ENCODE measurements around the gene SCUBE1.

Gene SCUBE1

DNA sequence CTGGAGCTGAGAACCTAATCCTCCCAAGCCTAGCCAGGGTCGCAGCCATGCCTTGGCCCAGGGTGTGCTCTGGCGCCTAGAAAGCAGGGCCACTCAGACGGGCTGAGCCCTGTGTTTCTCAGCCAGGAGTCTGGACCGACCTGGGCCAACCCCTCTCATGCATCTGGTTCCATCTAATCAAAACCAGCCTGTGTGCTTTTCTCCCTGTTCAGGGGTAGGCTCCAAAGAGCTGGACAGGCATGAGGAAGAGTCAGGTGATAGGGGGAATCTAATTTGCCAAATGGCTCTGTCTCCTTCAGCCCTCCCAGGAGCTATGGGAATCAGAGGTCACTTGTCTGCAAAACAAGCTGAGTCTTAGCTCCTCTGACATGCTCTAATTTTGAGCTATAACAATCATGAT lies 55.7 kb downstream of the SCUBE1 start:
- TF ChIP-seq NFIC (IDR thresholded peaks at IDR 0.05) (no peak), YY1 (IDR thresholded peaks at IDR 0.05; ENCODE audit: low read depth) (no peak), CREB1 (IDR thresholded peaks at IDR 0.05; ENCODE audit: low read depth) (no peak), EP300 (IDR thresholded peaks at IDR 0.05; ENCODE audit: borderline replicate concordance) (no peak), EGR1 (IDR thresholded peaks at IDR 0.05) (no peak), TCF12 (IDR thresholded peaks at IDR 0.05; ENCODE audit: low read depth) (no peak), TEAD4 (IDR thresholded peaks at IDR 0.05) (no peak), FOXM1 (IDR thresholded peaks at IDR 0.05; ENCODE audit: borderline replicate concordance, low read depth) (no peak), USF1 (IDR thresholded peaks at IDR 0.05) (no peak), CEBPB (IDR thresholded peaks at IDR 0.05) (no peak), RAD21 (IDR thresholded peaks at IDR 0.05; ENCODE audit: low read depth) (no peak), ZBTB7A (IDR thresholded peaks at IDR 0.05; ENCODE audit: low read depth) (no peak)
- TF ChIP-seq, protein P1, sequence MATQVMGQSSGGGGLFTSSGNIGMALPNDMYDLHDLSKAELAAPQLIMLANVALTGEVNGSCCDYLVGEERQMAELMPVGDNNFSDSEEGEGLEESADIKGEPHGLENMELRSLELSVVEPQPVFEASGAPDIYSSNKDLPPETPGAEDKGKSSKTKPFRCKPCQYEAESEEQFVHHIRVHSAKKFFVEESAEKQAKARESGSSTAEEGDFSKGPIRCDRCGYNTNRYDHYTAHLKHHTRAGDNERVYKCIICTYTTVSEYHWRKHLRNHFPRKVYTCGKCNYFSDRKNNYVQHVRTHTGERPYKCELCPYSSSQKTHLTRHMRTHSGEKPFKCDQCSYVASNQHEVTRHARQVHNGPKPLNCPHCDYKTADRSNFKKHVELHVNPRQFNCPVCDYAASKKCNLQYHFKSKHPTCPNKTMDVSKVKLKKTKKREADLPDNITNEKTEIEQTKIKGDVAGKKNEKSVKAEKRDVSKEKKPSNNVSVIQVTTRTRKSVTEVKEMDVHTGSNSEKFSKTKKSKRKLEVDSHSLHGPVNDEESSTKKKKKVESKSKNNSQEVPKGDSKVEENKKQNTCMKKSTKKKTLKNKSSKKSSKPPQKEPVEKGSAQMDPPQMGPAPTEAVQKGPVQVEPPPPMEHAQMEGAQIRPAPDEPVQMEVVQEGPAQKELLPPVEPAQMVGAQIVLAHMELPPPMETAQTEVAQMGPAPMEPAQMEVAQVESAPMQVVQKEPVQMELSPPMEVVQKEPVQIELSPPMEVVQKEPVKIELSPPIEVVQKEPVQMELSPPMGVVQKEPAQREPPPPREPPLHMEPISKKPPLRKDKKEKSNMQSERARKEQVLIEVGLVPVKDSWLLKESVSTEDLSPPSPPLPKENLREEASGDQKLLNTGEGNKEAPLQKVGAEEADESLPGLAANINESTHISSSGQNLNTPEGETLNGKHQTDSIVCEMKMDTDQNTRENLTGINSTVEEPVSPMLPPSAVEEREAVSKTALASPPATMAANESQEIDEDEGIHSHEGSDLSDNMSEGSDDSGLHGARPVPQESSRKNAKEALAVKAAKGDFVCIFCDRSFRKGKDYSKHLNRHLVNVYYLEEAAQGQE (IDR thresholded peaks at IDR 0.05; ENCODE audit: low read depth), result no peak
- TF ChIP-seq, protein P2, sequence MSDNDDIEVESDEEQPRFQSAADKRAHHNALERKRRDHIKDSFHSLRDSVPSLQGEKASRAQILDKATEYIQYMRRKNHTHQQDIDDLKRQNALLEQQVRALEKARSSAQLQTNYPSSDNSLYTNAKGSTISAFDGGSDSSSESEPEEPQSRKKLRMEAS (IDR thresholded peaks at IDR 0.05), result no peak

DNA sequence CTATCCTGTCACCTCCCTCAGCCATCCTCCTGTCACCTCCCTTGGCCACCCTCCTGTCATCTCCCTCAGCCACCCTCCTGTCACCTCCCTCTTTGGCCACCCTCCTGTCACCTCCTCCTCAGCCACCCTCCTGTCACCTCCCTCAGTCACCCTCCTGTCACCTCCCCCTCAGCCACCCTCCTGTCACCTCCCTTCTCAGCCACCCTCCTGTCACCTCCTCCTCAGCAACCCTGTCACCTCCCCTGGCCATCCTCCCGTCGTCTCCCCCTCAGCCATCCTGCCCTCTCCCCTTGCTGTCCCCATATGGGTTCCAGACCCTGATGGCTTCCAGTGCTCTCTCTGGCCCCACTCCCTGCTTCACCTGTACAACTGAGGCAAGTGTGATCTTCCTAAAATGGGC lies 61.8 kb downstream of the SCUBE1 start:
- no peak for TF ChIP-seq EGR1 (IDR thresholded peaks at IDR 0.05)
- no peak for TF ChIP-seq TAF1 (IDR thresholded peaks at IDR 0.05; ENCODE audit: low read depth)
- no peak for TF ChIP-seq CREB1 (IDR thresholded peaks at IDR 0.05; ENCODE audit: low read depth)
- TF ChIP-seq TEAD4 (IDR thresholded peaks at IDR 0.05), result no peak
- TF ChIP-seq USF1 (IDR thresholded peaks at IDR 0.05), result no peak
- no peak for TF ChIP-seq TCF12 (IDR thresholded peaks at IDR 0.05; ENCODE audit: low read depth)
- no peak for TF ChIP-seq ZBTB7A (IDR thresholded peaks at IDR 0.05; ENCODE audit: low read depth)
- no peak for TF ChIP-seq NFIC (IDR thresholded peaks at IDR 0.05)
- TF ChIP-seq YY1 (IDR thresholded peaks at IDR 0.05; ENCODE audit: low read depth), result no peak
- no peak for TF ChIP-seq CEBPB (IDR thresholded peaks at IDR 0.05)
- TF ChIP-seq, protein P1 (IDR thresholded peaks at IDR 0.05; ENCODE audit: low read depth), result no peak
- TF ChIP-seq, protein P2 (IDR thresholded peaks at IDR 0.05), result no peak
- no peak for TF ChIP-seq EP300 (IDR thresholded peaks at IDR 0.05; ENCODE audit: borderline replicate concordance)
- TF ChIP-seq RAD21 (IDR thresholded peaks at IDR 0.05; ENCODE audit: low read depth), result no peak
- TF ChIP-seq FOXM1 (IDR thresholded peaks at IDR 0.05; ENCODE audit: borderline replicate concordance, low read depth), result no peak

GRCh38 chr22:43279867-43280522 lies 63.2 kb downstream of the SCUBE1 start:
- no peak for TF ChIP-seq CEBPB (IDR thresholded peaks at IDR 0.05)
- no peak for TF ChIP-seq YY1 (IDR thresholded peaks at IDR 0.05; ENCODE audit: low read depth)
- TF ChIP-seq, protein P2 (IDR thresholded peaks at IDR 0.05), result no peak
- TF ChIP-seq TCF12 (IDR thresholded peaks at IDR 0.05; ENCODE audit: low read depth), result no peak
- no peak for TF ChIP-seq FOXM1 (IDR thresholded peaks at IDR 0.05; ENCODE audit: borderline replicate concordance, low read depth)
- no peak for TF ChIP-seq USF1 (IDR thresholded peaks at IDR 0.05)
- no peak for TF ChIP-seq ZBTB7A (IDR thresholded peaks at IDR 0.05; ENCODE audit: low read depth)
- TF ChIP-seq NFIC (IDR thresholded peaks at IDR 0.05), result no peak
- no peak for TF ChIP-seq CREB1 (IDR thresholded peaks at IDR 0.05; ENCODE audit: low read depth)
- TF ChIP-seq TAF1 (IDR thresholded peaks at IDR 0.05; ENCODE audit: low read depth), result no peak
- no peak for TF ChIP-seq TEAD4 (IDR thresholded peaks at IDR 0.05)

DNA sequence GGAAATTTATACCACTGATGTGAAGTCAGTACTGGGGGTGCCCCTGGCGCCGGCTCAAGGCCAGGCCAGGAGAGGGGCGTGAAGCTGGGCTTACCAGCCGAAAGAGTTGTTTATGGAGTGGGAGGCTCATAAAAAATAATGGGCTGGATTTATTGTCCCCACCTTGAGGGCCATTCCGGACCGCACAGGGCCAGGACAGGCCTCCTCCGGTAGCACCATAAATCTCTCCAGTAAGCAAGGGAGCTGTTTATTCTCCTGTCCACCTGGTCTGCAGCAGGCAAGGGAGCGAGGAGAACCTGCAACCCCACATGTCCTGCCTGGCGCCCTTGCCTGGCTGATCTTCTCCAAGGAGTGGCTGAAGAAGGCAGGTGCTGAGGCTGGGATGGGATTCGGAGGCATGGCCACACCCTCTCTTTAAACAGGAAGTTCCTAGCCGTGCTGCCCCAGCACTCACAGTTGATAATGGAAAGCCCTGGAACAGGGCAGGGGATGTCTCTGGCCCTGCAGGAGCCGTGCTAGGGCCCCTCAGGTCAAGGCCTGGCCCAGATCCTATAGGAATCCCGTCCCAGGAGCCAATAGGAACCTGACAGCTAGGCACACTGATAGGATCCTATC lies 65.1 kb downstream of the SCUBE1 start:
- TF ChIP-seq USF1 (IDR thresholded peaks at IDR 0.05) (no peak), EGR1 (IDR thresholded peaks at IDR 0.05) (no peak), CEBPB (IDR thresholded peaks at IDR 0.05) (no peak), TCF12 (IDR thresholded peaks at IDR 0.05; ENCODE audit: low read depth) (no peak), YY1 (IDR thresholded peaks at IDR 0.05; ENCODE audit: low read depth) (no peak), TEAD4 (IDR thresholded peaks at IDR 0.05) (no peak), NFIC (IDR thresholded peaks at IDR 0.05) (no peak)
